HG02938 (cell line): ENCODE measurements around the gene USP5.

Experiments
- ATAC-seq: cut with Tn5 transposase; IDR thresholded peaks from one replicate; pipeline ENCODE4 v1.9.1; 2021; ENCODE audit warnings: mild to moderate bottlenecking, moderate library complexity; ENCODE audit not compliant: unreplicated experiment

Gene USP5

DNA sequence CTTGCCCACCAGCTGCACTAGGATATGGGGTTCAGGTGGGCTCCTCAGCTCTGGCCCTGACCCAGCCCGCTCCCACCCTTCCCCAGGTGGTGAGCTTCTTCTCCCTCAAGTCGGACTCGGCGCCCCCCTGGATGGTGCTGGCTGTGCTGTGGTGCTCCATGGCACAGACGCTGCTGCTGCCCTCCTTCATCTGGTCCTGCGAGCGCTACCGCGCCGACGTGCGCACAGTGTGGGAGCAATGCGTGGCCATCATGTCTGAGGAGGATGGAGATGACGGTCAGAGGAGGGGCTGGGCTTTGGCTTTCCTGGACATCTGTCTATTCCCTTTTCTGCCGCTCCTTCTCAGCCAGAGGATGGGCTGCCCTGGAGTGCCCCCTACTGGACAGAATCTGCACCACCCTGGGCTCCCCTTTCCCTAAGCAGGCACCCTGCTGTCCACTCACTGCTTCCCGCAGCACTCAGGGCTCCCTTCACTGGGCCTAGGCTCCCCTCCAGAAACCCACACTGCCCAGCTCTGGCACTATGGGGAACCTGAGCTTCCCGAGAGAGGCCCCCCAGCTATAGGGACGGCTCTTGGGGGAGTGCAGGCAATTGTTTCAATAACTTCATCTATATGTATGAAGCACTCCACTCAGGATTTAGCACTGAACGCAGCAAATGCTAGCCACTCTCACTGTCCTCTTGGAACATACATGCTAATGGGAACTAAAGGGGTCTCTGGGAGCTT lies 26.4 kb upstream of the USP5 start:
- ATAC-seq = no peak

DNA sequence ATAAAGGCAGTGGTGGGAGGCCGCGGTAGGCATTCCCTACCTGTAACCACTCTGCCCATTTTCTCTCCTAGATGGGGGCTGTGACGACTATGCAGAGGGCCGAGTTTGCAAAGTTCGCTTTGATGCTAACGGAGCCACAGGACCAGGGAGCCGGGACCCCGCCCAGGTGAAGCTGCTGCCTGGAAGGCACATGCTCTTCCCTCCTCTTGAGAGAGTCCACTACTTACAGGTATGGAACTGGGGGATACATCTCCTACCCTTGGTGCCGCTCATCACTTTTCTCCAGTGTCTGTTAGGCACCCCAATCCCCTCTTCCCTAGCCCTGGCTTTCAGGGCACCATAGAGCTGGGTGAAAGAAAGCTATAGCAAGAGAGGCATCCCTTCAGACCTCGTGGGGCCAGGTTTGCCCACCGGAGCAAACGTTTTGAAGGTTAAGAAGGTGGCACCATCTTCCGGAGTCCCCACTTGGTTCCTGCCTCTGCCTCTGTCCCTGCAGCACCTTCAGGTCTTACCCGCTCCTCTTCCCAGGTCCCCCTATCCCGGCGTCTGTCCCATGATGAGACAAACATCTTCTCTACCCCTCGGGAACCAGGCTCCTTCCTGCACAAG lies 25.7 kb upstream of the USP5 start:
- no peak for ATAC-seq

DNA sequence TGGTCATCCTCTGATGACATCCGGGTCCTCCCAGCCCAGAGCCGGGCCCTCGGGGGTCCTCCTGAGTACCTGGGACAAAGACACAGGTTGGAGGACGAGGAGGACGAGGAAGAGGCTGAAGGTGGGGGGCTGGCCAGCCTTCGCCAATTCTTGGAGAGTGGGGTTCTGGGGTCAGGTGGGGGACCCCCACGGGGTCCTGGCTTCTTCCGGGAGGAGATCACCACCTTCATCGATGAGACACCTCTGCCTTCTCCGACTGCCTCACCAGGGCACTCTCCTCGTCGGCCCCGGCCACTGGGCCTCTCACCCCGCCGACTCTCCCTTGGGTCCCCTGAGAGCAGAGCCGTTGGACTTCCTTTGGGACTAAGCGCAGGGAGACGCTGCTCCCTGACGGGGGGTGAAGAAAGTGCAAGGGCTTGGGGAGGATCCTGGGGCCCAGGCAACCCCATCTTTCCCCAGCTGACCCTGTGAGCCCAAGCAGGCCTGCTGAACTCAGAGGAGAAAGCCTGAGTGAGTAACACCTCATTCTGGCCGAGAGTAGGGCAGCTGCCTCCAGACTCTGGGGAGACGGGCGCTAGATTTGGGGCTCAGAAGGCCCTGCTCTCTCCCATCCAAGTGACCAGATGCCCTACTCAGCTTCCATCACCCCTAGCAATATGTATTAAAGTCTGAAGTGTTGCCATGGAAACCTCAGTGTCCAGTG lies 25.1 kb upstream of the USP5 start:
- no peak for ATAC-seq

DNA sequence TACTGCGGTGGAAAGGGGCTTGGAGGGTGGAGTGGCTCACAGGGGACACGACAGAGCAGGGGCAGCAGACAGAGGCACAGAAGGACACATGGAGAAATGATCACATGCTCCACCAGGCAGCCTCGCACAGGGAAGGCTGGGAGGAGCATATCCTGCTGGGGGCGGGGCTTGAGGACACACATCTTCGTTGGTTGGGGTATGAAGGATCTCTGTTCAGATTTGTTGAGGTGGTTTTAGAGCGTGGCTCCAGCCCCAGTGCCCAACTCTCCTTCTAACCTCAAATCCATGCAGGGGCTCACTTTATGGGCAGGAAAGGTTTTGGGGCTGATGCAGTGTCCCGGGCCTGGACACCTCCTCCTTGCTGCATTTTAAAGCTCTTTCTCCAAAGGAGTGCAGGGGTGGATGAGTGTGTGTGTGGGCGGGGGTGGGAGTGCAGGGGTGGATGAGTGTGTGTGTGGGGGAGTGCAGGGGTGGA lies 24.5 kb upstream of the USP5 start:
- ATAC-seq = no peak

GRCh38 chr12:6827982-6828780 lies 23.8 kb upstream of the USP5 start, which contains the start of gene P3H3:
Gene P3H3, plus strand, starts transcription at chr12:6828407. Its CDS starts 34 bp downstream, at chr12:6828441.
- no peak for ATAC-seq

- no peak for ATAC-seq
These were observed 23.0 kb upstream of the USP5 start for GRCh38 chr12:6828781-6829535.

DNA sequence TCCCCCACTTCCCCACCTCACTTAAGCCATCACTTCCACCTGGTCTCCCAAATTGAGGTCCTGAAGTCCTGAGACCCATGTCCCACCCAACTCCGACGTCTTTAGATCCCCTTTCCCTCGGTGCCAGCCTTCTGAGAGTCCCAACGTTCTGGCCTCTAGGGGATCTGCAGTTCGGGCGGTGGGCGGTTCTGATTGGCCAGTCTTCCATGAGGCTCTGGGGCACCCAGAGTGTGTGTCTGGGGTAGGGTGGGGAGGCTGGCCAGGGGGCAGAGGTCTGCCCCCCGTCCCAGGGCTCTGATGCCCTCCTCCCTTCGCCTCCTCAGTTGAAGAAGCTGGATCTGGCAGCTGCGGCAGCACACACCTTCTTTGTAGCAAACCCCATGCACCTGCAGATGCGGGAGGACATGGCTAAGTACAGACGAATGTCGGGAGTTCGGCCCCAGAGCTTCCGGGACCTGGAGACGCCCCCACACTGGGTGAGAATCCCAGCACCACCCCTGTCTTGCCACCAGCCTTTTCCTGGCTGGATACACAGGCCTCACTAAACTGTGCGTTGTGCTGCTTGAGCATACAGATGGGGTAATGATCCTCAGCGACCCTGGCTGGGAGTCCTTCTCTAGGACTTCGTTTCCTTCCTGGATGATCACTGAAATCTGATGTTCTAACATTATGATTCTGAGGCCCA lies 22.3 kb upstream of the USP5 start:
- ATAC-seq = no peak

DNA sequence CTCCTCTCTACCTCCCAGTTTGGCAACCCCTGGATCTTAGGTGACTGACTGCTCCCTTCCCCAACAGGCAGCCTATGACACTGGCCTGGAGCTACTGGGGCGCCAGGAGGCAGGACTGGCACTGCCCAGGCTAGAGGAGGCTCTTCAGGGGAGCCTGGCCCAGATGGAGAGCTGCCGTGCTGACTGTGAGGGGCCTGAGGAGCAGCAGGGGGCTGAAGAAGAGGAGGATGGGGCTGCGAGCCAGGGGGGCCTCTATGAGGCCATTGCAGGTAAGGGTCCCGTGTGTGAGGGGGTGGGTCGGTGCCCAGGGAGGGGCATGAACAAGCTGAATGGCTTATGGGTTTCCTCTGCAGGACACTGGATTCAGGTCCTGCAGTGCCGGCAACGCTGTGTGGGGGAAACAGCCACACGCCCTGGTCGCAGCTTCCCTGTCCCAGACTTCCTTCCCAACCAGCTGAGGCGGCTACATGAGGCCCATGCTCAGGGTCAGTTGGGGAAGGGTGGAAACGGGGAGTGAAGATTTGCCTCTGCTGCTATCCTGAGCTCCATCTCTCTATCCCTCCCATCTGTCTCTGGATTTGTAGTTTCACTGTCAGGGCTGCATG lies 21.6 kb upstream of the USP5 start:
- no peak for ATAC-seq

- no peak for ATAC-seq
These were observed 21.0 kb upstream of the USP5 start for GRCh38 chr12:6830999-6831398.

DNA sequence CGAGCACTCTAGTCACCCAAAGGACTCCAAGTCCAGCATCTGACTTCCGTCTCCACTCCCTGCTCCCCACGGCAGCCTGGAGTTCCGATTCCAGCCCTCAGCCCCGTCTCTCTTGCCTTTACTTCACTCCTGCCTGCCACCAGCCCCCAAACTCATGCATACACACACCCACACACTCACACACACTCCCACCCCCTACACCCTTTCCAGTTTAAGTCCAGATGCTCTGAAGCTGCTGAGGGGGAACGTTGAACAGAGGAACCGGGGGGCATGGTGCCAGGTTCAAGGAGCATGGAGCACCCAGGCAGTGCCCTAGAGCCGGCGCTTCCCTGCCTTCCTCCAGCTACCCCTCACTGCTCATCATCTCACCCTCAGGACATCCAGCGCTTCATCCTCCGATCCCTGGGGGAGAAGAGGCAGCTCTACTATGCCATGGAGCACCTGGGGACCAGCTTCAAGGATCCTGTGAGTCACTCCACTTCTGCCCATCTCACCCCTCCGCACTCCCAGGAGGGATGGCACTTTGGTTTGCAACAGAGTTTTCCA lies 20.4 kb upstream of the USP5 start:
- ATAC-seq = no peak

DNA sequence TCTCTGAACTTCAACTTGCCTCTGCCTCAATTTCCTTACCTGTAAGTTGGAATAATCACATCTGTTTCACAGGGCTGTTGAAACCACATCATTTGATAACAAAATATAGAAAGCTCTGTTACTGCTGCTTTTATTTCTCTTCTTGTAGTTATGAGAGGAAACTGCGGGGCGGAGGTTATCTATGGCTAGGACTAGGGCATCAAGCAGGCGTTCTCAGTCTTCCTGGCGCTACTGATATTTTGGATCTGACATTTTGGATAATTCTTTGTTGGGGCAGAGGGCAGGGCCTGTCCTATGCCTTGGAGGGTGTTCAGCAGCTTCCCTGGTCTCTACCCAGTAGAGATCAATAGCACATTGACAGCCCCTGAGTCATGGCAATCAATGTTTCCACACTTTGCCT lies 19.8 kb upstream of the USP5 start:
- ATAC-seq = no peak

DNA sequence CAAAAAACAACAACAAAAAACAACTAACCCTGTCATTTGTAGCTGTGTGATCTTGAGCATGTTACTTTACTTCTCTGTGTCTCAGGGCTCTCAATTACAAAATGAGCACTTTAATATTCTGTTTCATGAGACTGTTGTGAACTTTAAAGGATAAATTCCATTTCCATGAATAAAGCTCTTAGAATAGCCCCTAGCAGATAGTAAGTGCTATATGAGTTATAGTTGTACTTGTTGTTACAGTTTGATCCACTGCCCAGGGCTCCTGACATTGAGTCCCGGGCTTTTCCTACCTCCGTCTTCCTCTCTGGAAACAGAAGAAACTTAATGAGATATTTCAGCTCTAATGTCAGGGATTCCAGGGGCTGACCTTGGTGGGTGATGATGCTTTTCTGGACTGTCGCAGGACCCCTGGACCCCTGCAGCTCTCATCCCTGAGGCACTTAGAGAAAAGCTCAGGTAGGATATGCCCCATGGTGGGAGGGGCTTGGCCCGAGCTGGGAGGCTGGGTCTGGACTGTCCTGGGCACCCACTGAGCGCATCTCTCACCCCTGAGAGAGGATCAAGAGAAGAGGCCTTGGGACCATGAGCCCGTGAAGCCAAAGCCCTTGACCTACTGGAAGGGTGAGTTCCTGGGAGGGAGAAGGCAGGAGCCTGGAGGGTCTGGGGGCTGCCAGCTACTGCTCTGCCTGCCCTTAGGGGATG lies 18.6 kb upstream of the USP5 start:
- no peak for ATAC-seq

- no peak for ATAC-seq
These were observed 17.7 kb upstream of the USP5 start for GRCh38 chr12:6834254-6834653.

- ATAC-seq = no peak
These were observed 17.1 kb upstream of the USP5 start for GRCh38 chr12:6834873-6835272.

DNA sequence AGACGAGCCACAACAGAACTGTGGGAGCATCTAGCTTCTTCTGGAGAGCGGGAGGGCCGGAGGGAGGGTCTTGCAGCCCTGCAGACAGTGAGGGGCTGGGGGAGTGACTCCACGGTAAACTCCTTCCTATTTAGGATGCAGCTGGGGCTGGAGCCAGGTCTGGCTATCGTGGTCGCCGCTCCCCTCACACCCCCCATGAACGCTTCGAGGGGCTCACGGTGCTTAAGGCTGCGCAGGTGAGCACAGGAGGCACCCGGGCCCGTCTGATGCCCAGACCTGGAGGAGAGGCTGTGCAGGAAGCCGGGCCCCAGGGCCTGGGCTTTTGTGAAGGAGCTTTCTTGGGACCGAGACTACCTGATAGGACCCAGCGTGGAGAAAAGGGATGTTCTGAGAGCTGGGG lies 15.1 kb upstream of the USP5 start:
- no peak for ATAC-seq

- ATAC-seq = no peak
These were observed 14.4 kb upstream of the USP5 start for GRCh38 chr12:6837370-6838060.

DNA sequence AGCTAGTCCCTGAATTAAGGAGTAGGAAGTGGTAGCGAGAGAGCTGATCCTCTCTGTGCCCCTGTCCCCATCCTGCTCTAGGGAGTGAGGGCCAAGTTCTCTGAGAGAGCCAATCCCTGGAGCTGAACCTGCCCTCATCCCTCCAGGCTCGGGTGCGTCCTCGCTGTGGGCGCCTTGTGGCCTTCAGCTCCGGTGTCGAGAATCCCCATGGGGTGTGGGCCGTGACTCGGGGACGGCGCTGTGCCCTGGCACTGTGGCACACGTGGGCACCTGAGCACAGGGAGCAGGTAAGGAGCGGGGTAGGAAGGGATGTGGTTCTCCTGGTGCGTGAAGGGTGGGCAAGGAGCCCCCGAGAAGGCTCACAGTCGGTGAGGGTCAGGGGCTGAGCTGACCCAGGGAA lies 13.1 kb upstream of the USP5 start:
- ATAC-seq = no peak
